H1 (cell line): ENCODE data around the gene RAI2. TPM values are rescaled to one million over a fixed set of nuclear protein-coding genes. Genes with fewer than 3 reads are reported as not detected.

Experiments used
- CBX8 ChIP-seq: fragments of 300-800, 300-1000 bp; sonication (generic); IDR thresholded peaks from 2 replicates; pipeline ENCODE4 v1.7.1; 2016; ENCODE audit warnings: low read depth, low read length, borderline replicate concordance
- CHD7 ChIP-seq: fragments of 300-600 bp; sonication (generic); IDR thresholded peaks from 2 replicates; pipeline ENCODE4 v1.7.1; 2012; ENCODE audit warnings: low read length, moderate library complexity, mild to moderate bottlenecking, inconsistent platforms; ENCODE audit not compliant: insufficient replicate concordance
- EP300 ChIP-seq, 2 experiments: IDR thresholded peaks; 1 replicate in 1 of 2; 2 replicates in 1 of 2; pipeline ENCODE4 v1.6.1; 2011 to 2012; ENCODE audit warnings: low read depth in 2 of 2, low read length in 2 of 2, mild to moderate bottlenecking in 2 of 2, borderline replicate concordance in 1 of 2, inconsistent platforms in 1 of 2, moderate library complexity in 1 of 2
- SP1 ChIP-seq: IDR thresholded peaks from 2 replicates; pipeline ENCODE4 v1.6.1; 2011; ENCODE audit warnings: low read depth, low read length
- polyA plus RNA-seq, 7 experiments: library from polyadenylated mRNA; depleted of rRNA in 3 of 7; stranded (reverse) in 5 of 7; unstranded in 2 of 7; fragments of >200 nt in 5 of 7; fragments of 200-250 nt in 2 of 7; gene quantifications; 1 replicate in 5 of 7; 2 replicates in 1 of 7; 4 replicates in 1 of 7; pipeline versions ENCODE4 v1.2.1 to v1.2.3, GENCODE V29; 2011 to 2013; ENCODE audit warnings: missing spikeins in 2 of 7, mixed read lengths in 2 of 7
- total RNA-seq: library from RNA; stranded (reverse); fragmentation: NEBNext Ultra II Directional; extraction: Animal tissue kit (Norgen Biotek cat#: 25700); gene quantifications from 2 replicates; pipeline ENCODE4 v1.2.1, GENCODE V29; 2021

RAI2 gene
- total and polyA plus RNA-seq, 2 of the 8 experiments (the other 6 are each of a cell fraction or from before 2014, with no cell fraction given) = 0.60 to 2.0 TPM

- no peak for TF ChIP-seq CHD7
- no peak for TF ChIP-seq CBX8
- TF ChIP-seq SP1 = no peak
- TF ChIP-seq EP300 (IDR thresholded peaks at IDR 0.05; ENCODE audit: borderline replicate concordance in 1 of 2, low read depth in 2 of 2, low read length in 2 of 2) = no peak
These were observed 16.9 kb downstream of the RAI2 start (continued) for GRCh38 chrX:17844236-17844635.
